ENCODE data around the gene CCDC66. TPM values are rescaled to one million over a fixed set of nuclear protein-coding genes. Genes with fewer than 3 reads are reported as not detected.
"Not testable (repeated sequence)": the region's sequence is repeated elsewhere in the genome, so short reads cannot be mapped to it uniquely, and the experiment has no call there.

The CCDC66 gene
- total RNA-seq, 4 donors from 2014 or later: 39.4 to 69.5 (median 40.6) TPM

DNA sequence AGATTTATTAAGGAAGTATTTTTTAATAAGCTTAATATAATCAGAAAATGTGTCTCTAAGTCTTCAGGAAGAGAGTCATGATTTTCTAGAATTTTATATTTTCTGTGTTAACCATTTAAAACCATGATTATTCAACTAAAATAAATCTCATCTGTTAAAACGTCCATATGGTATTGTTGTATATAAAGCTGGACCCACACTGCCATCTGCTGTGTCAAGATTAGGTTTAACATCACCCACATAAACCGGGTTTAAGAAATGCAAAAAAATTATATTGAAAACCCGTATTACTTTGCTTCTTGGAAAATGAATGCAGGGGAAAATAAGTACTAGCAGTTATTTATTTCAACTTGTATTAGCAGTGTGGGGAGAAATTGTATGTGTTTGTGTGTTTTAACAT, 9.5 kb upstream of the CCDC66 start:
- Histone ChIP-seq H3K36me3 (no peaks in the 10 kb centered on the region), H3K27me3 (no peaks in the 10 kb centered on the region), H3K4me3 (replicated peaks in 1 of 3) (no peak overlapping the region), H3K9me3 (no peaks in the 10 kb centered on the region), H3K27ac (no peak overlapping the region), H3K4me1 (no peaks in the 10 kb centered on the region)
- DNase-seq: no peak
- TF ChIP-seq POLR2A (IDR thresholded peaks at IDR 0.05): no peak
- TF ChIP-seq, protein P1, sequence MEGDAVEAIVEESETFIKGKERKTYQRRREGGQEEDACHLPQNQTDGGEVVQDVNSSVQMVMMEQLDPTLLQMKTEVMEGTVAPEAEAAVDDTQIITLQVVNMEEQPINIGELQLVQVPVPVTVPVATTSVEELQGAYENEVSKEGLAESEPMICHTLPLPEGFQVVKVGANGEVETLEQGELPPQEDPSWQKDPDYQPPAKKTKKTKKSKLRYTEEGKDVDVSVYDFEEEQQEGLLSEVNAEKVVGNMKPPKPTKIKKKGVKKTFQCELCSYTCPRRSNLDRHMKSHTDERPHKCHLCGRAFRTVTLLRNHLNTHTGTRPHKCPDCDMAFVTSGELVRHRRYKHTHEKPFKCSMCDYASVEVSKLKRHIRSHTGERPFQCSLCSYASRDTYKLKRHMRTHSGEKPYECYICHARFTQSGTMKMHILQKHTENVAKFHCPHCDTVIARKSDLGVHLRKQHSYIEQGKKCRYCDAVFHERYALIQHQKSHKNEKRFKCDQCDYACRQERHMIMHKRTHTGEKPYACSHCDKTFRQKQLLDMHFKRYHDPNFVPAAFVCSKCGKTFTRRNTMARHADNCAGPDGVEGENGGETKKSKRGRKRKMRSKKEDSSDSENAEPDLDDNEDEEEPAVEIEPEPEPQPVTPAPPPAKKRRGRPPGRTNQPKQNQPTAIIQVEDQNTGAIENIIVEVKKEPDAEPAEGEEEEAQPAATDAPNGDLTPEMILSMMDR (IDR thresholded peaks at IDR 0.05): no peak
- WGBS, 2 donors: 42% methylated on average over 3 of the region's 3 CpGs
- intact Hi-C loops (cut with DNase I): no loop called here

DNA sequence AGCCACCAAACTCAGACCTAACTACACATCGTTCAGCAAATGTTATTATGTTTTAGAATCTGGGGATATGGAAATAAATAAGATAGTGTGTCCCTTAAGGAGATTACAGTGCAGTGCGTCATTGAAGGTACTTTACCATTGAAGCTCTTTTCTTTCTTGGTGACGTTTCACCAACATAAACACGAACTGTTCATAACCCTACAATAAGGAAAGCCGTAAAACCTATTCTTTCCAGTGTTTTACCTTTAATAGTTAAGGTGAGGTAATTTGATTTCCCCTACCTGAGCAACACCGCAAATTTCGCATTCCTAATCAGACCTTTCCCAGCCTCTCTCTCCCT, 826 bp downstream of the CCDC66 start:
- Histone ChIP-seq H3K27ac (peak overlapping the region in 1 of 3 donors; percentile 85), H3K9me3 (no peaks in the 10 kb centered on the region), H3K4me1 (no peaks in the 10 kb centered on the region), H3K27me3 (no peaks in the 10 kb centered on the region), H3K36me3 (peaks cover 6 to 11% of the 10 kb centered on the region in 2 donors), H3K4me3 (replicated peaks in 1 of 3) (peak overlapping the region; percentile 48 to 86 (median 79))
- TF ChIP-seq, protein P1 (IDR thresholded peaks at IDR 0.05): no peak
- no peak for TF ChIP-seq POLR2A (IDR thresholded peaks at IDR 0.05)
- intact Hi-C loops (cut with DNase I): no loop called here
- 18 to 21% methylated on average over 7 of the region's 7 CpGs for WGBS, 2 donors
- DNase-seq: no peak

DNA sequence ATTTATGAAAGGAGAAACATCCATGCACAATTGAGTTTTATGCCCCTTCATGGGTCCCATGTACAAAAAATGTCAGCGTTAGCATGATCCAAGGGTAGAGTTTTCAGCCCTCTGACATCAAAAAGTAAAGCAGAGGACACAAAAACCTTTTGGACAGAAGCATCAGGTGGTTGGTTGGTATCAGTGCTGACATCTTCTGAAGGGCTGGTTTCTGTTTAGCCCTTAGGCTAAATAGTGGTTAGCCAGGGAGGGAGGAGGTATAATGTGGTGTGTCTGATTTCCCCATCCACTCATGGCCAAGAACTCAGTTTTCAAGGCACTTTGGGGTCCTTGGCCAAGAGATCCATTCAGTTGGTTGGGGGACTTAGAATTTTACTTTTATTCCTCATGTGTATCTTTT, 16.5 kb downstream of the CCDC66 start:
- Histone ChIP-seq H3K36me3 (peaks cover 3 to 5% of the 10 kb centered on the region in 2 donors), H3K9me3 (no peaks in the 10 kb centered on the region), H3K4me3 (replicated peaks in 1 of 3) (no peak overlapping the region), H3K27me3 (no peaks in the 10 kb centered on the region), H3K4me1 (no peaks in the 10 kb centered on the region), H3K27ac (no peak overlapping the region)
- intact Hi-C loops (cut with DNase I): no loop called here
- TF ChIP-seq POLR2A (IDR thresholded peaks at IDR 0.05): no peak
- TF ChIP-seq, protein P1 (IDR thresholded peaks at IDR 0.05): no peak
- DNase-seq: no peak
- 100% methylated on average over 1 of the region's 1 CpG for WGBS, 2 donors

DNA sequence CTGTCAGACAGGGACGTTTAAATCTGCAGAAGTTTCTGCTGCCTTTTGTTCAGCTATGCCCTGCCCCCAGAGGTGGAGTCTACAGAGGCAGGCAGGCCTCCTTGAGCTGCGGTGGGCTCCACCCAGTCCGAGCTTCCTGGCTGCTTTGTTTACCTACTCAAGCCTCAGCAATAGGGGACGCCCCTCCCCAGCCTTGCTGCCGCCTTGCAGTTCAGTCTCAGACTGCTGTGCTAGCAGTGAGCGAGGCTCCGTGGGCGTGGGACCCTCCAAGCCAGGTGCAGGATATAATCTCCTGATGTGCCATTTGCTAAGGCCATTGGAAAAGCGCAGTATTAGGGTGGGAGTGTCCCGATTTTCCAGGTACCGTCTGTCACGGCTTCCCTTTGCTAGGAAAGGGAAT, 25.0 kb downstream of the CCDC66 start:
- H3K9me3 ChIP-seq; H3K27ac ChIP-seq; H3K4me3 ChIP-seq (replicated peaks in 1 of 3); H3K36me3 ChIP-seq; H3K4me1 ChIP-seq; intact Hi-C loops (cut with DNase I); DNase-seq; H3K27me3 ChIP-seq: not testable (repeated sequence)
- WGBS, 2 donors: 96 to 100% methylated on average over 4 to 12 of the region's 12 CpGs

DNA sequence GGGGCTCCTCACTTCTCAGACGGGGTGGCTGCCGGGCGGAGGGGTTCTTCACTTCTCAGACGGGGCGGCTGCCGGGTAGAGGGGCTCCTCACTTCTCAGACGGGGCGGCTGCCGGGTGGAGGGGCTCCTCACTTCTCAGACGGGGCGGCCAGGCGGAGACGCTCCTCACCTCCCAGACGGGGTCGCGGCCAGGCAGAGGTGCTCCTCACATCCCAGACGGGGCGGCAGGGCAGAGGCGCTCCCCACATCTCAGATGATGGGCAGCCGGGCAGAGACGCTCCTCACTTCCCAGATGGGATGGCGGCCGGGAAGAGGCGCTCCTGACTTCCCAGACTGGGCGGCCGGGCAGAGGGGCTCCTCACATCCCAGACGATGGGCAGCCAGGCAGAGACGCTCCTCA, 27.3 kb downstream of the CCDC66 start:
- H3K4me3 ChIP-seq (replicated peaks in 1 of 3); H3K27me3 ChIP-seq; H3K36me3 ChIP-seq; H3K9me3 ChIP-seq; intact Hi-C loops (cut with DNase I); H3K27ac ChIP-seq; H3K4me1 ChIP-seq; DNase-seq: not testable (repeated sequence)
- 95 to 100% methylated on average over 2 to 21 of the region's 28 CpGs for WGBS, 2 donors

DNA sequence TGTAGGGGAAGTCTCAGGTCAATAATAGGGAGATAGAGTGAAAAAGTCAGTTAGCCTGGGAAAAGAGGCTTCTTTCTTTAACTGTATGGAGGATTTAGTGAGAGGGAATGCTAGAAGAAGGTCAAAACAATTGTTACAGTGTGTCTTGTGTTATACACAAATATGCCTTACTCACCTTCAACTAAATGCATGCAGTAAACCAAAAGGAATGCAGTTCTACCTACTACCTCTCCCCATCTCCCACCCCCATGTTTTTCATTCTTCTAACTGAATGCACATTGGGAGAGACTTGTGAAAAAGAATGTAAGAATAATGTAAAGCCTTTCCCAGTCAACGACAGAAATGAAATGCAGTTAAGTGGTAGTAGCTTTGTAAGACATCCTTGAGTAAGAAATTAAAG, 33.8 kb downstream of the CCDC66 start:
- Histone ChIP-seq H3K27me3 (no peaks in the 10 kb centered on the region), H3K4me3 (replicated peaks in 1 of 3) (no peak overlapping the region), H3K36me3 (peaks cover 4 to 11% of the 10 kb centered on the region in 2 donors), H3K4me1 (no peaks in the 10 kb centered on the region), H3K9me3 (no peaks in the 10 kb centered on the region), H3K27ac (no peak overlapping the region)
- TF ChIP-seq, protein P1 (IDR thresholded peaks at IDR 0.05): no peak
- no peak for TF ChIP-seq POLR2A (IDR thresholded peaks at IDR 0.05)
- WGBS, 2 donors: 41% methylated on average over 1 of the region's 1 CpG
- intact Hi-C loops (cut with DNase I): no loop called here
- no peak for DNase-seq
